HG03103 (cell line): ENCODE results near the gene NHERF1.
A peak's percentile ranks its signal among the peaks of the same experiment; 100 is the strongest.

Experiments
- ATAC-seq: cut with Tn5 transposase; IDR thresholded peaks from one replicate; pipeline ENCODE4 v1.9.1; 2021; ENCODE audit warnings: low read depth; ENCODE audit not compliant: unreplicated experiment

Gene NHERF1

GRCh38 chr17:74748529-74749278 is at the start of gene NHERF1:
NHERF1 (plus strand) TSS chr17:74748628; CDS start chr17:74748847, 219 bp downstream.
- ATAC-seq = peak; percentile 83

GRCh38 chr17:74699236-74699635 is 49.2 kb upstream of the NHERF1 start:
- no peak for ATAC-seq

- ATAC-seq = no peak
Measured at GRCh38 chr17:74702116-74702871, 46.1 kb upstream of the NHERF1 start.

GRCh38 chr17:74703311-74703710 is 45.1 kb upstream of the NHERF1 start:
- no peak for ATAC-seq

GRCh38 chr17:74704544-74704943 is 43.9 kb upstream of the NHERF1 start:
- no peak for ATAC-seq

- ATAC-seq = no peak
Measured at GRCh38 chr17:74711058-74711824, 37.2 kb upstream of the NHERF1 start.

GRCh38 chr17:74712301-74712700 is 36.1 kb upstream of the NHERF1 start:
- ATAC-seq = no peak

- no peak for ATAC-seq
Measured at GRCh38 chr17:74712756-74713155, 35.7 kb upstream of the NHERF1 start, which contains the start of gene CD300LF. CD300LF (minus strand) TSS chr17:74712923; CDS start chr17:74712866, 57 bp downstream.

GRCh38 chr17:74713171-74713755 is 35.2 kb upstream of the NHERF1 start:
- no peak for ATAC-seq

- ATAC-seq = no peak
Measured at GRCh38 chr17:74715144-74715543, 33.3 kb upstream of the NHERF1 start.

GRCh38 chr17:74720506-74720905 is 27.9 kb upstream of the NHERF1 start:
- ATAC-seq = no peak

GRCh38 chr17:74722782-74723181 is 25.6 kb upstream of the NHERF1 start:
- ATAC-seq = no peak

GRCh38 chr17:74723891-74724290 is 24.5 kb upstream of the NHERF1 start:
- ATAC-seq = no peak

- ATAC-seq = no peak
Measured at GRCh38 chr17:74725111-74725510, 23.3 kb upstream of the NHERF1 start.

GRCh38 chr17:74728033-74728701 is 20.3 kb upstream of the NHERF1 start:
- no peak for ATAC-seq

GRCh38 chr17:74728702-74729075 is 19.7 kb upstream of the NHERF1 start:
- ATAC-seq = no peak

- no peak for ATAC-seq
Measured at GRCh38 chr17:74729368-74729767, 19.1 kb upstream of the NHERF1 start.

- ATAC-seq = no peak
Measured at GRCh38 chr17:74729866-74730265, 18.6 kb upstream of the NHERF1 start.

GRCh38 chr17:74730491-74731346 is 17.7 kb upstream of the NHERF1 start:
- no peak for ATAC-seq

- no peak for ATAC-seq
Measured at GRCh38 chr17:74731347-74731605, 17.2 kb upstream of the NHERF1 start.
